SHP77 (cell line): Measurements from ENCODE around the gene FEN1.

Source experiments
- DNase-seq, 2 experiments: peaks; one replicate each; lab custom pipeline; 2025; lab: John Stamatoyannopoulos, UW

The FEN1 gene

GRCh38 chr11:61775606-61776554 lies 16.8 kb upstream of the FEN1 start:
- DNase-seq = no peak

GRCh38 chr11:61776561-61777075 lies 16.1 kb upstream of the FEN1 start:
- DNase-seq = peak; percentile 19 to 59

GRCh38 chr11:61777234-61778090 lies 15.2 kb upstream of the FEN1 start:
- no peak for DNase-seq

GRCh38 chr11:61778357-61778886 lies 14.3 kb upstream of the FEN1 start:
- DNase-seq = no peak

GRCh38 chr11:61778920-61779650 lies 13.6 kb upstream of the FEN1 start:
- DNase-seq = no peak

- DNase-seq = no peak
Measured at GRCh38 chr11:61779666-61780525, 12.8 kb upstream of the FEN1 start.

- no peak for DNase-seq
Measured at GRCh38 chr11:61780581-61781162, 12.0 kb upstream of the FEN1 start.

GRCh38 chr11:61781585-61781984 lies 11.1 kb upstream of the FEN1 start:
- DNase-seq = no peak

GRCh38 chr11:61782299-61782698 lies 10.4 kb upstream of the FEN1 start:
- no peak for DNase-seq

- no peak for DNase-seq
Measured at GRCh38 chr11:61782841-61783240, 9.9 kb upstream of the FEN1 start.

- DNase-seq = no peak
Measured at GRCh38 chr11:61783717-61784505, 8.8 kb upstream of the FEN1 start.

GRCh38 chr11:61784506-61784805 lies 8.3 kb upstream of the FEN1 start:
- no peak for DNase-seq

GRCh38 chr11:61785837-61786402 lies 6.8 kb upstream of the FEN1 start:
- no peak for DNase-seq

- peak; percentile 31 to 39 for DNase-seq
Measured at GRCh38 chr11:61787928-61788491, 4.7 kb upstream of the FEN1 start.

- peak; percentile 59 to 75 for DNase-seq
Measured at GRCh38 chr11:61791737-61792309, 888 bp upstream of the FEN1 start.

GRCh38 chr11:61793083-61793828 lies 545 bp downstream of the FEN1 start:
- DNase-seq = no peak

- DNase-seq = no peak
Measured at GRCh38 chr11:61793829-61794204, 1.1 kb downstream of the FEN1 start.

GRCh38 chr11:61794579-61794978 lies 1.9 kb downstream of the FEN1 start:
- DNase-seq = no peak
